GM19324 (cell line): ENCODE measurements around the gene WNT16.
"Not testable (repeated sequence)": the region's sequence is repeated elsewhere in the genome, so short reads cannot be mapped to it uniquely, and the experiment has no call there.

Experiments
- ATAC-seq: cut with Tn5 transposase; IDR thresholded peaks from one replicate; pipeline ENCODE4 v1.9.1; 2021; ENCODE audit warnings: mild to moderate bottlenecking, moderate library complexity; ENCODE audit not compliant: unreplicated experiment, low FRiP score

Gene WNT16

DNA sequence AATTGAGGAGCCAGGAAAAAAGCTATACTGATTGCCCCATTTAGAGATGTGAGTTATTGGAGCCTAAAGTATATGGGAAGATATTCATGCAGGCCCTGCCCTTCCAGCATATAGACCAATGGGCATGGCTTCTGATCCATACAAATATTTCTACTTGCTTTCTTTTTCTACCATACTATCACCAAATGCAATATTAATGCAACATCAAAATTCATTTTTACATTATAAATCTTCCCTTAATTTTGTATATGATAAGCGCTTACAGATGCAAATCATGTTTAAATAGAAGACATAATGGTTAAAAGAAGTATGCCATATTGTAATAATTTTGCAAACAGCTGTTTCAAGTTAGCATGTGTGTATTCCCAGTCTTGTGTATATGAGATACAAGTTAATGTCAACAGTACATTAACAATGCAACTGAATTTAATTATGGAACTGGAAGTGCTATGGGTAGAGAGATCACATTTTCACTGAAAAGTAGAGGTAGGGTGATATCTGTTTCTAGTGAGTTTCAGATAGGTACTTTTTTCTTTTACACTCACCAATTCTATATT is 24.6 kb upstream of the WNT16 start:
- no peak for ATAC-seq

DNA sequence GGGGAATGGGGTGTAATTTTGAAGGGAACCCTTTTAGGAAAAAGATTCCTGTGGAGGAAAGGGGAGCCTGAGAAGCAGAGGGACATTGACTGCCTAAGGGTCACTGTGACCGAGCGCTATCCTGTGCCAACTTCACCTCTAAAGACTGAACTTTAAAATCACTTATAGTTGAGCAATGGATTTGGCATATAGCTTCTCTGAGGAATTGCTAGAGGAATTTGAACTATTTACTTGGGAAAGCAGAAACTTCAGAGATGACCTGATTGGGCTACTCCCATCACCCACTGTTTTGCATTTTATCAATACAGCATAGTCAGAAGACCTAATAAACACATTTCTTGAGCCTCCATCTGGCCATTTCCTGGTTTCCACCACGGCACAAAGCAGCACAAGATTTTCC is 23.7 kb upstream of the WNT16 start:
- ATAC-seq: no peak

DNA sequence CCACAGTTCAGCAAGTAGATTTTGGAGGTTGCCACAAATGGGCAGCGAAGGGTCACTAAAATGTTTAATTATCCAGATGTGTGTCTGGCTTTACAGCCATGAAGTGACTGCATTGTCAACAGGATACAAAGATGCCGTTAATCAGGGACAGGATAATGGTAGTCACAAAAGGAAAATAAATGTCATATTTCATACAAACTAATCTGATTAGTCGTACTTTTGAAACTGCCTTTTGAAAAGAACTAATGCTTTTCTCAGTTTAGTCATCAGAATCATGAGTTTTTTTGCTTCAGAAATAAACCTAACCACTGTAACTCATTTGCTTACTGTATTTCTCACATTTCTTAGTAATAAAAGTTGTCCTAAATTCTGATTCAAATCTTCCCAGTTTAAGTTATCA is 22.2 kb upstream of the WNT16 start:
- no peak for ATAC-seq

DNA sequence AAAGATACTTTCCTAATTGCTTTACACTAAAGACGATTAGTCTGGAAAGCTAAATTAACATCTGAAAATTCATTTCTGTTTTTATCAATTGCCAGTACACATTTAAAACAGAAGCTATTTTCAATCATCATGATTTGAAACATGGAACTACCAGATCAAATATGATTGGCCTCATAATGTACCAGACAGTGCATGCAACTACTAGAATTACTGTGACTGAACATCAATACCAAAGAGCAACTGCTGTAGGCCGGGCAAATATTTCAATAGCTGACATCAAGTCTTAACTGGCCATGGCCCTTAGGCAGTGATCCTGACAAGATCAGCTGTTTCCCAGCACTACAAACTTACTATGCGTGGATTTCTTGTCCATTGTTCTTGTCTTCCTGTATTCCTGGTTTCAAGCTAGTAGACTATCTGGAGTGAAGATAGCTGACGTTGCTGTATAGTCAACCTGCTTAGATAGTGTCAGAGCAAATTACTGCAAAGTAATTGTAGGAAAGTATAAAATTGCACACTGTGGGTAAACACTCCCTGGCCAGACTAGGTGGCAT is 21.7 kb upstream of the WNT16 start:
- no peak for ATAC-seq

DNA sequence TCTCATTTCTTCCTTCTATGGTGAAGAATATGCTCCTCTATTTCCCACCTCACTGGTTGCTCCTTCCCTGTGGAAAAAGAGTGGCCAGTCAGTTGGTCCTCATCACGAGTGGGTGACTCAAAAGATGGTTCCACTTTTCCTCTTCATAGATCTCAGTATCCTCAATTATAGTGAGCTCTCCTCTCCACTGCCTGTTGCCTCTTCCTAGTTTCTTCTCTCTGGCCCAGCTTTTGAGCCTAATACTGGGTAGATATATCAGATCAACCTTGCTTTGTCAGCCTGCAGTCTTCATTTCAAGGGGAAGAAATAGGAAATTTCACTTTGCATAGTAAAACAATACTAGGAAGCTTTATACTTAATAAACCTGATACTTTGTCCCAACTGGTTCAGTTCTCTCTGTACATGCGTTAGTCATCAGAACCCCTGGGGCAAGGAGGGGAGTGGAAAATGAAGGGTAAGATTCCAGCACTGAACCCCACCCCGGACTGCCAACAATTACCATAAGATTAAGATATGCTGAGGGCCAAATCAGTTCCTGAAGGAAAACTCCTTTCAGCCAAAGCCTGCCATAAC is 15.5 kb upstream of the WNT16 start:
- peak; percentile 2 for ATAC-seq

DNA sequence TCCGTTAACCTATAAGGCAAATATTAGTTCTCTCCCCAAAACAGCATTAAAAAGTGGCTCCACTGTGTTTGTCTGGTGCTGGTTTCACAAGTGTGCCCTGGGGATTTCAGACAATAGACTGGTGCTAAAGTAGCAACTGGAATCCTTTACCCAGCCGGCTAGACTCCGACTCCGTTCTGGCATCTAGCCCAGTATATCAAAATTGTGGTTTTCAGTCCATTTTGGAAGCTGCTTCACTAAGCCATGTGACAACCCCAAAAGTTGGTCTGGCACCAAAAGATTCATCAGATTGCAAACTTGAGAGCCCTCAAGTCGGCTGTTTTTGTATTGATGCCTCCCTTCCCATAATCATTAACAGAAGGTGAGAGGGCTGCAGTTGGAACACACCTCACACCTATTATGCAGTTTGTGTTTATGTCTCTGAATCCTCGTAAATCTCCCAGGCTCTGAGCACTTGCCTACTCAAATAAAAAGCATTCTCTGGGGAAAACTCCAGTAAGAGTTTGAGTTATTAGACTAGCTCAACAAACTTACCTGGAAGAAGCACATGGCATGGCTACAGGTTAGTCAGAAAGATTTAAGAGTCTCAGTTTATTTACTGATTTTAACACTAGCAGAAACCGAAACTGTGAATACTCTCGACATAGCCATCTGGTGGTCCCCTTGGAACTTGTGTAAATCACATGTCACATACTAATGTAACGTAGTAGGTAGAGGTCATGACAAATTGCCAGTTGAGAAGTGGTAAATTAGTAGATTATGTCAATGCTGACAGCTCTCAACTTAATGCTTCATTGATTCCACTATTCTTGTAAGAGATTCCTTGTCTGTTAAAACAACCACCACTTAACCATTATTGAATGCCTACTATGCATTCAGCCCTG is 14.8 kb upstream of the WNT16 start:
- peak; percentile 94 for ATAC-seq

DNA sequence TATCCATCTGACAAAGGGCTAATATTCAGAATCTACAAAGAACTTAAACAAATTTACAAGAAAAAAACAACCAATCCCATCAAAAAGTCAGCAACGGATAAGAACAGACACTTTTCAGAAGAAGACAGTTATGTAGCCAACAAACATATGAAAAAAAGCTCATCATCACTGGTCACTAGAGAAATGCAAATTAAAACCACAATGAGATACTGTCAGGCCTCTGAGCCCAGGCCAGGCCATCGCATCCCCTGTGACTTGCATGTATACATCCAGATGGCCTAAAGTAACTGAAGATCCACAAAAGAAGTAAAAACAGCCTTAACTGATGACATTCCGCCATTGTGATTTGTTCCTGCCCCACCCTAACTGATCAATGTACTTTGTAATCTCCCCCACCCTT is 13.6 kb upstream of the WNT16 start:
- ATAC-seq: not testable (repeated sequence)

DNA sequence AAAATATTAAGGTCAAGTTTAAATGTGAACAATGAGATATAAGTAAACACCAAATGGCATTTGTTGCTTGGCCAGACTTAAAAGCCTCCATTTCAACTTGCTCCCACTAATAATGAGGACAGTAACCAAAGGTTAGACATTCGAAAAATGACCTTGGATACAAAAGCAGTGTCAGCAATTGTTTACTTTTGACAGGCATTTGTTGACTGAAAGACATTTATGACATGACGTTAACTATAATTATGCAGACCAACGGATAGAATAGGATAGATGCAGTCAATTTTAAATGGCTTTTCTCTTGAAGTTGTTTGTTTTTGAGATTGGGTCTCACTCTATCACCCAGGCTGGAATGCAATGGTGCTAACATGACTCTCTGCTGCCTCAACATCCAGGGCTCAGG is 6.3 kb upstream of the WNT16 start:
- ATAC-seq: no peak

DNA sequence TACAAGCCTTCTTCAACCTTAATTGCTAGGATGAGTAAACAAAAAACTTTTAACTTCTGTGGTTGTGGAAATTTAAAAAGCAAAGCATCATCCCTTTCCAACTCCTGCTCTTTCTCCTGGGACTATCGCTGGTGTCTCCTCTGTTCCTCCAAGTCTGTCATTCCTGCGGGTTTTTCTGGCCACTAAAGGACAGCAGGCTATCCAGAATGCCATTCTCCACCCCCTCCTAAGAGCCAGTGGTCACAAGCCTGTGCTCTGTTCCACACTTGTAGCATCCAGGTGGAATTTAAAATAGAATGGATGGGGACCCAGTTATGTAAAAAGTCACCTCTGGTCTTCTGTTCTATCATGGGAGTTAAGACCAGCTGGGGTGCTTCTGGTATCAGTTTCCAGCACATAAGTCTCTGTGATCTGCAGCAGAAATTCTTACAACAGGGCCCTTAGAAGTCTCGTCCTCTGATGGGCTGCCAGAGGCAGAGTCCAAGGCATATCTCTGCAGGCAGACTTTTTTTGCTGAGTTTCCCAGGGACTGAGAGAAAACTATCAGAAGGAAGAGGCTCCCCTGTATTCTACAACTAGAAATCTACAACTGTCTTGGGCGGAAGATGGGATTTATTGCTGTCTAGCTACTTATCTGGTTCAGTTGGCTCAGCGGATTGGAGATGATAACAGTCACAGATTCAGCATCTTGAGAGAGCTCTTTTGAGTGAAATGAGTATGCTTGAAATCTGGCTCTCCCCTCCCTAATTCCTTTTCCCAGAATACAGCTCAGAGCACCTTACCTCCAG is 5.1 kb upstream of the WNT16 start:
- no peak for ATAC-seq

DNA sequence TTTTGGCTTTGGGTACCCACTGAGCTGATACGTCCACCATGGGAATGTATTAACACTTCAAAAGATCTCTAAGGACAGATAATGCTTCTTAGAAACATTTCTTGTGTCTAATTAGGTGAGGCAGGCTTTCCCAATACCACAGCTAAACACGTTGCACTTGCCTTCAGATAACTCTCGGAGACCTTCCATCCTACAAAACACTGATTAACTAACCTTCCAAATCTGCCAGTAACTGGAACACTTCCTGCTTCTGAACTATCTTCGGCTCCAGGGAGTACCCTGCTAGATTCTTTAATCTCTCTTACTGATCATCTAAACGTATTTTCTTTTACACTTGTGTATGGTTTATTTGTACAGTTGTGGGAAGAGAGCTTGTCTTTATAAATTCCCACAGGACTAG is 1.1 kb upstream of the WNT16 start:
- no peak for ATAC-seq

DNA sequence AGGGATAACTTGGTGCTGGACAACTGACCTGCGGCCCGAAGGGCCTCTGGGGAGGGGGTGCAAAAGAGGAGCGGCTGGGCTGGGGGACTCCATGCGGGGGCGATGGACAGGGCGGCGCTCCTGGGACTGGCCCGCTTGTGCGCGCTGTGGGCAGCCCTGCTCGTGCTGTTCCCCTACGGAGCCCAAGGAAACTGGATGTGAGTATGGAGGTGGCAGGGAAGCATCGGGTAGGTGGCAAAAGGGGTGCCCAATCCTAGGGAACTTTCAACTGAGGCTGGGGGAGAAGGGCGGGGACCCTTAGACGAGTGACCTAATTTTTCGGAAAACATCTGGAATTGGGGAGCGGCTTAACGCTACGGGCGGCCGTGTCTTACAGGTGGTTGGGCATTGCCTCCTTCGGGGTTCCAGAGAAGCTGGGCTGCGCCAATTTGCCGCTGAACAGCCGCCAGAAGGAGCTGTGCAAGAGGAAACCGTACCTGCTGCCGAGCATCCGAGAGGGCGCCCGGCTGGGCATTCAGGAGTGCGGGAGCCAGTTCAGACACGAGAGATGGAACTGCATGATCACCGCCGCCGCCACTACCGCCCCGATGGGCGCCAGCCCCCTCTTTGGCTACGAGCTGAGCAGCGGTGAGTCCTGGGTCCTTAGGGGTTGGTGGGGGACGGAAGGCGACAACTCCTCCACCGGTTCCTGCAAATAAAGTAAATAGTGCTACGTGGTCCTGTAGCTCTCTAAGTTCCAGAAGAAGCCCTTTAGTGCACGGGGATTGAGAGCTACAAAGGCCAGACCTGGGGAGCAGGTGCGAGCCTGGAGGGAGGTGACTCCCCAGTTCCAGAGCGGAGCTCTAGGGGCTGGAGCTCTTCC is 622 bp downstream of the WNT16 start:
- ATAC-seq: peak; percentile 58

DNA sequence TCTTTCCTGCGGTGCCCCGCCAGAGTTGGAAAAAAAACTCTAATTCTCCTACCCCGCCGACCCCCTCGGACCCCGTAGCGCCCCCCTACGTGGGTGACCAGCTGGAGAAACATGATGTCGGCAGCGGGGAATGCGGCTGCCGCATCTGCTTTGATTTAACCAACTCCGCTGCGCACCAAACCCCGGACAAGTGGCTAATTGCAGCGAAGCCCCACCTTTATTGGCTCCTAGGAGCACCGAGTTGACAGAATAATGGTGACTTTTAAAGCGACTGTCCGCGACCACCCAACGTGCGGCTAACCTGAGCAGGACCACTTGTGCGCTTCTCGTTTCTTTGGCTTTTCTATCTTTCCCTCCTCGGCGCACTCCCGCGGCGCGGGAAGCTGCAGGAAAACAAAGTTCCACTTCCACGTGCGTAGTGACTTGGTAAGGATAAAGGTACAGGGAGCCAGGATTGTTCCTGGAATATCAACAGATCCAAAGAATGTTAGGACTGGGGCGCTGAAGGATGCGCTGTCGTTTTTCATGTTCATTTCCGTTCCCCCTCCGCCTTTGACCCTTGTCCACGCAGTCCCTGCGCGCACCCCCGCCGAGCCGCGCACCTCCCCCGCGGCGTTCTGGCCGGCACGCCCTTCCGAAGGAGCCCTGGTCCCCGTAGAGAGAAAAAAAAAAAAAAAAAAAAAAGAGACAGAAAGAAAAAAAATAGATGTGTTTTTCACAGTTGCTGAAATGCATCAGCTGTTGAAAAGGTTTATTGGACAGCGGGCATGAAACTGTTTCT is 1.4 kb downstream of the WNT16 start:
- peak; percentile 23 for ATAC-seq

DNA sequence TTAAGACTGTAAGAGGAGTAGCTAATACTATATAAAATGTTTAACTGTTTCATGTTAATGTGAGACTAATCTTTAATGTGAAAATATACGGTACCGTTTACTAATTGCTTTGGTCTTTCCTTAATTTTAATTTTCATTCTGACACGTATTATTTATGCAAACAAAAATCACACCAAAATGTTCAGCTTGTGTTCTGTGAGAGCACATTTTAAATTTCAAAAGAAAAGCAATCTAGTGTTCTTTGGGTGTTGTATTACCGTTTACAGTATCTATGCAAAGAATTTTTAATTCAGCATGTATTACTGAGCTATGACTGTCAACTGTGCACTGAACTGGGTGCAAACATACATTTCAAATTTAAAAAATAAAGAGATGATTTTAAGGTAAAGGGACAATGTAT is 2.2 kb downstream of the WNT16 start:
- ATAC-seq: no peak

DNA sequence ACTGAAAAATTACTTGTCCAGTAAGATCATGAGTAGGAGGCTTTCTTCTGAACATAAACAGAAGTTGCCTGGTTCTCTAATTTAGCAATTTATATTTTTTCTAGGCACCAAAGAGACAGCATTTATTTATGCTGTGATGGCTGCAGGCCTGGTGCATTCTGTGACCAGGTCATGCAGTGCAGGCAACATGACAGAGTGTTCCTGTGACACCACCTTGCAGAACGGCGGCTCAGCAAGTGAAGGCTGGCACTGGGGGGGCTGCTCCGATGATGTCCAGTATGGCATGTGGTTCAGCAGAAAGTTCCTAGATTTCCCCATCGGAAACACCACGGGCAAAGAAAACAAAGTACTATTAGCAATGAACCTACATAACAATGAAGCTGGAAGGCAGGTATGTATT is 2.8 kb downstream of the WNT16 start:
- ATAC-seq: no peak

DNA sequence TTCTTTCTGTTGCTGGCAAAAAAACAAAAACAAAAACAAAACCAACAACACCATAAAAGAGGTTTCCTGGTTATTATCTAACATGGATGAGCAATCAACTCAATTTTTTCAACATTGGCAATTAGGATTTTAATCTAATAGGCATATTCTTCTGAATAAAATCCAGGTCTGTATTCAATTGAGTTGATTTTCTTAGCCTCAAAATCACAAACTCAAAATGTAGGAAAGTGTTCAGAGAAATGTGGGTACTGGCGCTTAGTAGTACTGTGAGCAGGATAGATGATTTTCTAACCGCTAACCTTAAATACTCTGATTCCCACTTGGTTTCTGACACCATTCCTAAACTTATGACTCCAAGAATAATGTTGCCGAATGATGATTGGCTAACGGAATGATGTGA is 5.6 kb downstream of the WNT16 start:
- ATAC-seq: no peak

DNA sequence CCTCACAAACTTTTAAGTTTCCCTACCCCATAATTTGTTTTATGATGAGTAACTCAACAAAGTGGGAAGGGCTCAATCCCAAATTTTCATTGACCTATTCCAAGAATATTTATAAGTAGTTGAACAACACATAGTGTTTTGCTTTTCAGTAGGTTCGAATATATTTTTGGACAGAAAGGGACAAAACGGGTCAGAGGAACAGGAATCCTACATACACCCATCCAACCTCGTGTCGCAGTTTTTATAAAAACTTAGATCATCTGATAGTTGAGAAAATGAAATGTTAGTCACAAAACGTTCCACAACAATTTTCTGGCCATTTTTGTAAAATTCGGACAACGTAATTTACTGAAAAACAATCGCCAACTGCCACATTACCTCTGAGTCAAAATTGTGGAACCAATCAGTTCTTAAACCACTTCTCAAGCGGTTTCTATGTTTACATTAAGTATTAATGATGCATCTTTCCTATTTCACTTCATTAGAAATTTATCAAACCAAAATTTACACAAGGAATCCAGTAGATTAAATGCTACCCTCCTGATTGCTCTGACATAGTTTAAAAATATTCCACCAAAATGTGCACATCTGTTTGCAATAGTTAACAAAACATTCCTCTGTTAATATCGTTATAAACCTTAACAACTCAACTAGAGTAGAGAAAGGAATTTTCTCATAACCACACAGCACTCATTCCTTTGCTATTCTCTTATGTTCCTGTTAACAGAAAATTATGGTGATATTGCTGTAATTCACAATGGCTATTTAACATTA is 6.3 kb downstream of the WNT16 start:
- ATAC-seq: no peak

DNA sequence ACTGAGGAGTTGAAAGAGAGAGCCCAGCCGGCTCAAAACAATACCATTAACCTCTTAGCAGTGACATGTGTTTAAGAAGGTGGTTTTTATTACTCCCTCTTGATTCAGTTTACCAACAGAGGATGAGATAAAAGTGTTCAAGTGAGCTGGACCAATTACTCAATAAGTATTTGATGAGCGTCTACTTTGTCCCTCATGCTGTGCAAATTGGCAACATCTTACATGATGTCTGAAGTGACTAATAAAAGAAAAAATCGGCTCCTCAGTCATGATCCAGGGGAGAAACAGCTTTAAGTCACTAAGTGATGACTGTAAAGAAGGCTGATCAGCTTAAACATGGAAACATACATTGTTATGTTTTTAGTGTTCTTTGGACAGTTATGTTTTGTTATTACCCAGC is 7.8 kb downstream of the WNT16 start:
- no peak for ATAC-seq

DNA sequence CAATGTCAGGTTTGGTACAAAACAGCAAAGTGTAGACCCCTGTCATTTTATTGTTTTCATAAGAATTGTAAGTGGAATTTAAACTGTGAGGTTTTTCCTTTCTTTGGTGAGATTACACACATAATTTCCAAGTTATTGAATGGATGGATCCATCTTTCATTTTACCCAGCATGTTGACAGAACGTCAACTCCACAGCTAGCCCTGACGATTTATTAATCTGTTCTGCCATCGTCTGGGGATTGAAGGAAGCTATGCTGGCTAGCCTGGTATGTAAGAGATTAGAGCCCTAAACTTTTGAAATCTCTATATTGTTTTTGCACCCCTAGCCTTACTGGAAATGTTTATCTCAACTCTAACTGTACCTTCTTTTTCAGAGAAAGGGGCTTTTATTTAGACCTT is 8.6 kb downstream of the WNT16 start:
- ATAC-seq: no peak
